GM13977 (cell line): ENCODE data around the gene PUM2.

Experiments
- DNase-seq: peaks from one replicate; pipeline ENCODE4 v3.0.0; 2012; ENCODE audit warnings: low spot score
- in situ Hi-C: fragments of 300-500 bp; cut with MboI; formaldehyde crosslinking; loops from one replicate; pipeline ENCODE4 v1.12.0; 2022; ENCODE audit warnings: low sequenced_read_pairs, low pct_unique_long_range_greater_than_20kb, mixed read lengths, inconsistent platforms; ENCODE audit not compliant: unreplicated experiment
- TF ChIP-seq, protein P1 (sequence below): IDR thresholded peaks from 2 replicates; pipeline ENCODE4 v1.5.1; 2012; ENCODE audit warnings: mild to moderate bottlenecking, control low read depth; ENCODE audit not compliant: insufficient read depth; ENCODE audit errors: extremely low read depth, missing control alignments

The PUM2 gene

DNA sequence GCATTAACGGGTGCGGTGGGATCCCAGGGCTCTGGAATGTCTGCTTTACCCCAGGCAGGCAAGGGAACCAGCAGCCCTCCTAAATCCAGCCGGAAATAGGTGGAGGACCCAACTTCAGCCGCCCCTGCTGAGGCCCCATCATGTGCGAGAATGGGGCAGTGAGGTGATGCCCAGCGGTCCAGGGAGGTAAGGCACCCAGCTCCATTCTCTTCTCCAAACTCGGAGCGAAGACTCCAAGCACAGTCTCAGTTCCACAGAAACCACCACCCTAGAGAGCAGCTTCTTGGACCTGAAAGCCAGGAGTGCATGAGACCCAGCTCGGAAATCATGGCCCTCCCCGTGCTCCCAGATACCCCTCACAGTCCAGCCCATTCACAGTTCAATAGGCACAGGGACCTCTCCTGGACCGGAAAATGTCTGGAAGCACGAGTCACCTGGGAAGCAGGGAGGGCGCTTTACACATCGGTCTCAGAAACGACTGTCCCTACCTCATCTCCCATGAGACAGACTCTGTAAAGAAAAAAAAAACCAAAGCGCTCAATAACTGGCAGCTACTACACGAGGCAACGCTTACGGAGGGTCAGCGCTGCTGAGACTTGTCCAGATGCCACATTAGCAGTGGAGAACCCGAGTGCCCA is 127.8 kb downstream of the PUM2 start:
- no peak for DNase-seq

DNA sequence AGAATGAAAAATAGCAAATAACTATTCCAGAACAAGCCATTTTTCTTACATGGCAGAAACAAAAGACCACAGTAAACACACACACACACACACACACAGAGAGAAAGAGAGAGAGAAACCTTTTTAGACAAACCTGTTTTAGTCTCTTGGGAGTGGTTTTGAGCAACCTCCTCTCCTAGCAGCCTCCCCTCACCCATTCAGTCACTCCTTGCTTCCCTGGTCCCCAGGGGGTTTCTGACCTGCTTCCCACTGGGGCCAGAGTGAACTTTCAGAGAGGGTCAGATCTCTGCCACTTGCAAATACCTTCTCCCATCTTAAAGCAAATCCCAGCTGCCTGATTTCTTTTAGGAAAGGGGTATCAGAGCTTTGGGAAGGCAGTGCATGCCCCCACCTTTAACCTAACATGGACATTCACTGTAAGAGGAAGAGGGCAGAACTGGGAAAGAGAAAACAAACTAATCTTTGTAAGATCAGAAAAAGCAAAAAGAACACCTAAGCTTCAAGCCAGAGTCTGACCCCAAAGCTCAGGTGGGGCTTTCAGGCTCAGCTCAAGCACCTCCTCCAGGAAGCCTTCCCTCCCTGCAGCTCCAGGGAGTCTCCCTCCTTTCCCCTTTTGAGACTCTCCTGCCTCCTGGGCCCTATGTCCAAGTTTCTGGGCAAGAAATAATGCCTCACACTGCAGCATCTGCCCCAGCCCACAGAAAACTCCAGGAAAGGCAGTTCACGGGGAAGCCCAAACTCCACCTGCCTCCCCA is 128.5 kb downstream of the PUM2 start:
- in situ Hi-C loops = no loop called here
- TF ChIP-seq, protein P1, sequence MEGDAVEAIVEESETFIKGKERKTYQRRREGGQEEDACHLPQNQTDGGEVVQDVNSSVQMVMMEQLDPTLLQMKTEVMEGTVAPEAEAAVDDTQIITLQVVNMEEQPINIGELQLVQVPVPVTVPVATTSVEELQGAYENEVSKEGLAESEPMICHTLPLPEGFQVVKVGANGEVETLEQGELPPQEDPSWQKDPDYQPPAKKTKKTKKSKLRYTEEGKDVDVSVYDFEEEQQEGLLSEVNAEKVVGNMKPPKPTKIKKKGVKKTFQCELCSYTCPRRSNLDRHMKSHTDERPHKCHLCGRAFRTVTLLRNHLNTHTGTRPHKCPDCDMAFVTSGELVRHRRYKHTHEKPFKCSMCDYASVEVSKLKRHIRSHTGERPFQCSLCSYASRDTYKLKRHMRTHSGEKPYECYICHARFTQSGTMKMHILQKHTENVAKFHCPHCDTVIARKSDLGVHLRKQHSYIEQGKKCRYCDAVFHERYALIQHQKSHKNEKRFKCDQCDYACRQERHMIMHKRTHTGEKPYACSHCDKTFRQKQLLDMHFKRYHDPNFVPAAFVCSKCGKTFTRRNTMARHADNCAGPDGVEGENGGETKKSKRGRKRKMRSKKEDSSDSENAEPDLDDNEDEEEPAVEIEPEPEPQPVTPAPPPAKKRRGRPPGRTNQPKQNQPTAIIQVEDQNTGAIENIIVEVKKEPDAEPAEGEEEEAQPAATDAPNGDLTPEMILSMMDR = no peak
- DNase-seq = no peak

More for the DNA sequence above, 127.8 kb downstream of the PUM2 start:
- in situ Hi-C loops = no loop called here
- TF ChIP-seq, protein P1 = no peak

DNA sequence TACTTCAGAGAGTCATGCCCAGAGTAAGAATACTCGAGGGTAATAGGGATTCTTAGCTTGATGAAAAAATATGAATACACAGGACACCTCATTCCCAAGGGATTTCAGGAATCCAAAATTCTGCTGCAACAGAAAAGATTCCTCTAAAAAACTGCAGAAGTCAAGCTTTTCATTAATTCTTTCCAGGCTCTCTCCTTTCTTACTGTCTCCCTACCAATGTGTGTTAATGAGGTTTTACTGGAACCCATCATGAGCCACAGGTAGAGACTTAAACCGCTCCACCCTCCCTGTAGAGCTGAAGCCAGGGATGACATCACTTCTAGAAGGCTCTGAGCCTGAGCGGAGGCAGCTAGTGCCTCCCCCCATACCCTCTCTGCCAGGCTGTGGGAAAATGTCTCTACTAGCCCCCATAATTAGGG is 129.1 kb downstream of the PUM2 start:
- no peak for DNase-seq
- TF ChIP-seq, protein P1 = no peak
- in situ Hi-C loops = no loop called here

DNA sequence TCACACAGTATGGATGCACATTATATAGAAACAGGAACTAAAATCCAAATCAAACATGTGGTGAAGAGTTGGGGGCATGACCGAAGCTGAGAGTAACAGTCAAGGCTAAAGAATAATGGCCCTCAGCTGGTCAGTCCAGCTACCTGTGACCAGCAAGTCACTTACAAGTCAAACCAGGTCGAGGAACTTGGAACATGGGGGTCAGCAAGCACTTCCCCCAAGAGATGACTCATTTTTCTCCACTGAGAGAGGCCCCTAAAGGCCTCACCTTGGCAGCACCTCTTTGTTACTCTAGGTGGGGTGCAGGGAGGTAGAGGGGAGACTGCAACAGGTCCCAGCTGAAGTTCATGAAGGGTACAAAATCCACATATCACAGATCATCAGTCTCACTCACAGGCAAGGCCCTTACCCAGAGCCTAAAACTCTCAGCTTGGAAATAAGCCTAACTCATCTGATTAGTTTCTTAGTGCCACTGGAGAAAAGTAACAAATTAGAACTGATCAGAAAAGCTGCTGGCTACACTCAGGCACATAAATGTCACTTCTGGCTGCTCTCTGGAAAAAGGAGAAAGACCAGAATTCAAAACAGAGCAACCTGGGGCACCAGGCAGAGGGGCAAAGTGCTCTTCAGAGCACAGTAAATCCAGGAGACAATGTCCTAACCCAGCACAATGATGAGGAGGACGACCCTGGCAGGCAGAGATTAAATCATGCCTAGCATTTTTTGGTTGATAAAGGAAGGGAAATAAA is 129.7 kb downstream of the PUM2 start:
- TF ChIP-seq, protein P1 = no peak
- in situ Hi-C loops = no loop called here

DNA sequence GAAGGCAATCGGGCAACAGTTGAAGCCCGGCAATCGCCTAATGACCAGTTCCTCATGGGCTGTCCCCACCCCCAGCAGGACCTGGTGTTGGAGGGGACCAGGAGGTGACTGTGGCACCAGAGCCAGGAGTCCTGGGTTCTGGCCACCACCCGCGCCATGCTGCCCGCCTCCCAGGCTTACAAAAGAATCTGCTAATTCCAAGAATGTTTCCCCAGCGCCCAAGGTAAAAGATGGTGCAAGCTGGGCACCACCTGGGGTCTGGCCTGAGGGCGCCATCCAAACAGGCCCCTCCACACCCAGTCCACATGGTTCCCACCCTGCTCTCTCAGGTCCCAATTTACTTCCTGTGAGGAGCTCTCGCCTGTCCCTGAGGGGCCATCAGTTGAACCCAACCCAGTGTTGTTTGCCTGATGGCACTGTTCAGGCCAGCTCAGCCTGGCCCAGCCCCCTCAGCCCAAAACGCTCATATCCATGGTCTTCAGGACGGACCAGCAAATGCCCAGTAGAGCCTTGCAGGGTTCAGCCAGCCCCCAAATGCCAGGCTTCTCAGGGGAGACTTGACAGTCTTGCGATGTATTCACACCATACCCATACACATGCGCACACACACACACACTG is 130.8 kb downstream of the PUM2 start:
- in situ Hi-C loops = no loop called here
- DNase-seq = no peak
- TF ChIP-seq, protein P1 = no peak

More for the DNA sequence above, 129.7 kb downstream of the PUM2 start:
- no peak for DNase-seq
